ENCODE data around the gene USP28. TPM values are rescaled to one million over a fixed set of nuclear protein-coding genes. Genes with fewer than 3 reads are reported as not detected.
"Not testable (repeated sequence)": the region's sequence is repeated elsewhere in the genome, so short reads cannot be mapped to it uniquely, and the experiment has no call there.

Gene USP28
- total RNA-seq, 6 experiments from 2014 or later: 15.4 to 21.5 (median 17.8) TPM

- no peak for TF ChIP-seq CTCF (IDR thresholded peaks at IDR 0.05)
- DNase-seq: no peak
- Mint-ChIP-seq H3K9me3 (no peaks in the 10 kb centered on the region), H3K27ac (peak overlapping the region; percentile 96), H3K4me3 (peak overlapping the region; percentile 100), H3K4me1 (ENCODE audit: low read depth) (peaks cover 28% of the 10 kb centered on the region), H3K27me3 (ENCODE audit: insufficient read depth) (peaks cover 6% of the 10 kb centered on the region), H3K36me3 (ENCODE audit: low read depth) (peaks cover 13% of the 10 kb centered on the region)
These were observed 102.3 kb downstream of the USP28 start for GRCh38 chr11:113773092-113773415.

- peak overlapping the region; percentile 43; the same call in 1 of the 2 replicates for H3K27ac Mint-ChIP-seq
- no peak for DNase-seq
- peaks cover 23% of the 10 kb centered on the region for H3K36me3 Mint-ChIP-seq (ENCODE audit: low read depth)
- peaks cover 23% of the 10 kb centered on the region for H3K4me1 Mint-ChIP-seq (ENCODE audit: low read depth)
- no peak for TF ChIP-seq CTCF (IDR thresholded peaks at IDR 0.05)
- H3K27me3 Mint-ChIP-seq (ENCODE audit: insufficient read depth): peaks cover 6% of the 10 kb centered on the region
- no peaks in the 10 kb centered on the region for H3K9me3 Mint-ChIP-seq
- H3K4me3 Mint-ChIP-seq: peak overlapping the region; percentile 100
These were observed 103.4 kb downstream of the USP28 start for GRCh38 chr11:113771964-113772363.

GRCh38 chr11:113764527-113765219 lies 110.7 kb downstream of the USP28 start:
- Mint-ChIP-seq H3K4me1 (ENCODE audit: low read depth) (no peaks in the 10 kb centered on the region), H3K27ac (no peak overlapping the region), H3K9me3 (no peaks in the 10 kb centered on the region), H3K27me3 (ENCODE audit: insufficient read depth) (no peaks in the 10 kb centered on the region), H3K4me3 (no peak overlapping the region), H3K36me3 (ENCODE audit: low read depth) (peaks cover 33% of the 10 kb centered on the region)
- no peak for TF ChIP-seq CTCF (IDR thresholded peaks at IDR 0.05)
- DNase-seq: no peak

- not testable (repeated sequence) for H3K4me1 Mint-ChIP-seq (ENCODE audit: low read depth); H3K9me3 Mint-ChIP-seq; H3K4me3 Mint-ChIP-seq; H3K27me3 Mint-ChIP-seq (ENCODE audit: insufficient read depth); DNase-seq; H3K27ac Mint-ChIP-seq
- H3K36me3 Mint-ChIP-seq (ENCODE audit: low read depth): peaks cover 33% of the 10 kb centered on the region
These were observed 112.3 kb downstream of the USP28 start for GRCh38 chr11:113763040-113763439.

- Mint-ChIP-seq H3K4me3 (no peak overlapping the region), H3K27ac (no peak overlapping the region), H3K27me3 (ENCODE audit: insufficient read depth) (no peaks in the 10 kb centered on the region), H3K4me1 (ENCODE audit: low read depth) (no peaks in the 10 kb centered on the region), H3K36me3 (ENCODE audit: low read depth) (peaks cover 33% of the 10 kb centered on the region), H3K9me3 (no peaks in the 10 kb centered on the region)
- DNase-seq: no peak
- TF ChIP-seq CTCF (IDR thresholded peaks at IDR 0.05): no peak
These were observed 115.1 kb downstream of the USP28 start for GRCh38 chr11:113760241-113760640.

GRCh38 chr11:113752932-113753331 lies 122.4 kb downstream of the USP28 start:
- H3K36me3 Mint-ChIP-seq (ENCODE audit: low read depth): peaks cover 19% of the 10 kb centered on the region
- H3K27ac Mint-ChIP-seq: no peak overlapping the region

More at GRCh38 chr11:113752932-113753331, 122.4 kb downstream of the USP28 start:
- TF ChIP-seq CTCF (IDR thresholded peaks at IDR 0.05): no peak
- no peak overlapping the region for H3K4me3 Mint-ChIP-seq
- H3K27me3 Mint-ChIP-seq (ENCODE audit: insufficient read depth): no peaks in the 10 kb centered on the region
- no peaks in the 10 kb centered on the region for H3K4me1 Mint-ChIP-seq (ENCODE audit: low read depth)
- H3K9me3 Mint-ChIP-seq: no peaks in the 10 kb centered on the region
- no peak for DNase-seq

Other genes with a start within 250 kb of the USP28 start
- under 1 TPM in 2 of 6 experiments, not detected in 4; 0.08 to 0.24 TPM for gene TMPRSS5, start 169.3 kb downstream of the USP28 start, total RNA-seq (2021; fragmentation: NEBNext Ultra II Directional; extraction: Animal tissue kit (Norgen Biotek cat#: 25700))
- gene ZW10, start 101.9 kb downstream of the USP28 start, total RNA-seq (2021; fragmentation: NEBNext Ultra II Directional; extraction: Animal tissue kit (Norgen Biotek cat#: 25700)): 10 to 100 TPM; 15.8 to 21.2 (median 18.1) TPM
- not detected for gene CLDN25, start 95.8 kb downstream of the USP28 start, total RNA-seq (2021; fragmentation: NEBNext Ultra II Directional; extraction: Animal tissue kit (Norgen Biotek cat#: 25700))
- gene HTR3B, start 29.2 kb upstream of the USP28 start, total RNA-seq (2021; fragmentation: NEBNext Ultra II Directional; extraction: Animal tissue kit (Norgen Biotek cat#: 25700)): not detected
- not detected for gene HTR3A, start 99.5 kb upstream of the USP28 start, total RNA-seq (2021; fragmentation: NEBNext Ultra II Directional; extraction: Animal tissue kit (Norgen Biotek cat#: 25700))
- gene ZBTB16, start 184.1 kb upstream of the USP28 start, total RNA-seq (2021; fragmentation: NEBNext Ultra II Directional; extraction: Animal tissue kit (Norgen Biotek cat#: 25700)): not detected

Measured in HFFc6 (cell line).